ENCODE measurements around the gene PYCR2.
"Not testable (repeated sequence)": the region's sequence is repeated elsewhere in the genome, so short reads cannot be mapped to it uniquely, and the experiment has no call there.

The PYCR2 gene

DNA sequence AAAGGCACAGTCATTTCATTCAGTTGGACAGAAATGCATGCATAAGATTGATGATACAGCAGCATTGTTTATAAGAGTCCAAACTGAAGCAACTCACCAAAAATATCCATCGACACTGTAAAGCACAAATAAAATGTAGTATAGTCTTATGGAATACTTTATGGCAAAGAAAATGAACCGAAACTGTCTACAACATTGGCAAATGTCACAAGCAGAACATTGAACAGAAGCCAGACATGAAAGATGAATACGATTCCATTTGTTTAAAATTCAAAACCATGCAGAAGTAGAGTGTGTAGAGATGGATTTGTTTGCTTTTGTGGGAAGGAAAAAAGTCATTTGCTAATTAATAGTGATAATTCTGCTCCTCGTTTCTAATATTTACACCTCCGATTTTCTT, 27.6 kb downstream of the PYCR2 start:
- in situ Hi-C loops (cut with HindIII; ENCODE audit: low sequenced_read_pairs) = no loop called here

DNA sequence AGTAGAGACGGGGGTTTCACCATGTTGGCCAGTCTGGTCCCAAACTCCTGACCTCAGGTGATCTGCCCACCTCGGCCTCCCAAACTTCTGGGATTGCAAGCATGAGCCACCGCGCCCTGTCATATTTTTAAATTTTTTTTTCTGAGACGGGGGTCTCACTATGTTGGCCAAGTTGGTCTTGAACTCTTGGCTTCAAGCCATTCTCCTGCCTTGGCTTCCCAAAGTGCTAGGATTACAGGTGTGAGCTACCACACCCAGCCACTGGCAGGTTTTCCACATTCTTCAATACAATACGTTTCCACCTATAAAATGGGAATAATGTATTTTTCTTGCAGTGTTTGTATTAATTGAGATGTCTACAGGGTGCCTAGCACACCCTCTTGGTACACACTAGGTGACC, 31.7 kb downstream of the PYCR2 start:
- in situ Hi-C loops (cut with HindIII; ENCODE audit: low sequenced_read_pairs) = no loop called here

DNA sequence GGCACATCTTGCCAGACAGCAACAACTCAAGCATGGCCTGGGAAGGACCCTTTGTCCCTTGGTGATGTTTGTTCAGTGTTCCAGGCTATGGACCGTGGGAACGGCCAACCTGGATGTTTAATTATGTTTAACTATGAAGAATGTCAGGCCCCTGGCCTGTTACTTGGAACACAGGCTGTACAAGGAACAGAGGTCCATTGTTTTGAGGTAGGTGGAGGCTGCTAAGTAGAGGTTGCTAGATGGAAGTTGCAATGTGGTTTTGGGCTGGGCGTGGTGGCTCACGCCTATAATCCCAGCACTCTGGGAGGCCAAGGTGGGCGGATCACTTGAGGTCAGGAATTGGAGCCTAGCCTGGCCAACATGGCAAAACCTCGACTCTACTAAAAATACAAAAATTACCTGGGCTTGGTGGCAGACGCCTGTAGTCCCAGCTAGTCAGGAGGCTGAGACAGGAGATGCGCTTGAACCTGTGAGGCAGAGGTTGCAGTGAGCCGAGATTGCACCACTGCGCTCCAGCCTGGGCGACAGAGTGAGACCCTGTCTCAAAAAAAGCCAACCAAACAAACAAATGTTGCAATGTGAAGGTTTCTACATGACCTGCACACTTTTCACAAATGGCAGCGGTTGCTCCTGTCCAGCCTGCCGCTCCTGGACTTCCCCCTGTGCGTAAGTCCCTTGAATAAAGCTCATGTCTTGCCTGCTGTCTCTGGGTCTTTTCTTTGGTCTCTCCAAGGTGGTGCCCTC, 32.6 kb downstream of the PYCR2 start:
- in situ Hi-C loops (cut with HindIII; ENCODE audit: low sequenced_read_pairs) = no loop called here

- in situ Hi-C loops (cut with HindIII; ENCODE audit: low sequenced_read_pairs) = no loop called here
Observed at GRCh38 chr1:225890346-225891228, 33.5 kb downstream of the PYCR2 start.

DNA sequence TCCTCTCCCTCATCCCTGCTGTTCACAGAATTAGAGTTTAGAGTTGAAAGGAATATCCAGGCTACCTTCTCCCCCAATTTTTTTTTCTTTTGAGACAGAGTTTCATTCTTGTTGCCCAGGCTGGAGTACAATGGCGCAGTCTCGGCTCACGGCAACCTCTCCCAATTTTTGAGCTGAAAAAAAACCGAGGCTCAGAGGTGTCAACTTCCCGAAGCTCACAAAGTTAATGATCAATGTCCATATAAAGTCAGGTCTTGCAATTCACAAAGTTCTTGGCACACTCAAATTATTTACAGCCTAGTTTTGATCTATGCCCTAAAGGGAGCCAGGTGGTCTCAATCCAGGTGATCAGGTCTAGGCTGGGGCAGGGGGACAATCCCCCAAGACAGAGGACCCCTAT, 34.3 kb downstream of the PYCR2 start:
- in situ Hi-C loops (cut with HindIII; ENCODE audit: low sequenced_read_pairs) = no loop called here

- in situ Hi-C loops (cut with HindIII; ENCODE audit: low sequenced_read_pairs) = no loop called here
Observed at GRCh38 chr1:225888898-225889601, 35.0 kb downstream of the PYCR2 start, which contains the start of gene LEFTY1. TSS of gene LEFTY1 (minus strand) at chr1:225889146. CDS start at chr1:225889066, 80 bp downstream.

- in situ Hi-C loops (cut with HindIII; ENCODE audit: low sequenced_read_pairs) = no loop called here
Observed at GRCh38 chr1:225888289-225888897, 35.7 kb downstream of the PYCR2 start.

GRCh38 chr1:225887554-225888288, 36.3 kb downstream of the PYCR2 start:
- in situ Hi-C loops (cut with HindIII; ENCODE audit: low sequenced_read_pairs) = not testable (repeated sequence)

DNA sequence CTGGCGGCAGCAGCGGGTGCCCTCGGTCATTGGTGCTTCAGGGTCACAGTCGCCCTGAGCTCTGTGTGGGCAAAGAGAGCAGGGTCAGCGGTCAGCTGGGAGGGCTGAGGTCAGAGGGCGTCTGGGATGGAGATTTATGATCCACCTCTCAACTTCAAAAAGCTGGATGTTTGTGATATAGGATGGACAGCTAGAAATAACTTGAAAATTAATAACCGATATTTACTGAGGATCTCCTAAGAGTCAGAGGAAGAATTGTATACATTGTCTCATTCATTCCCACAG, 37.1 kb downstream of the PYCR2 start:
- in situ Hi-C loops (cut with HindIII; ENCODE audit: low sequenced_read_pairs) = no loop called here

DNA sequence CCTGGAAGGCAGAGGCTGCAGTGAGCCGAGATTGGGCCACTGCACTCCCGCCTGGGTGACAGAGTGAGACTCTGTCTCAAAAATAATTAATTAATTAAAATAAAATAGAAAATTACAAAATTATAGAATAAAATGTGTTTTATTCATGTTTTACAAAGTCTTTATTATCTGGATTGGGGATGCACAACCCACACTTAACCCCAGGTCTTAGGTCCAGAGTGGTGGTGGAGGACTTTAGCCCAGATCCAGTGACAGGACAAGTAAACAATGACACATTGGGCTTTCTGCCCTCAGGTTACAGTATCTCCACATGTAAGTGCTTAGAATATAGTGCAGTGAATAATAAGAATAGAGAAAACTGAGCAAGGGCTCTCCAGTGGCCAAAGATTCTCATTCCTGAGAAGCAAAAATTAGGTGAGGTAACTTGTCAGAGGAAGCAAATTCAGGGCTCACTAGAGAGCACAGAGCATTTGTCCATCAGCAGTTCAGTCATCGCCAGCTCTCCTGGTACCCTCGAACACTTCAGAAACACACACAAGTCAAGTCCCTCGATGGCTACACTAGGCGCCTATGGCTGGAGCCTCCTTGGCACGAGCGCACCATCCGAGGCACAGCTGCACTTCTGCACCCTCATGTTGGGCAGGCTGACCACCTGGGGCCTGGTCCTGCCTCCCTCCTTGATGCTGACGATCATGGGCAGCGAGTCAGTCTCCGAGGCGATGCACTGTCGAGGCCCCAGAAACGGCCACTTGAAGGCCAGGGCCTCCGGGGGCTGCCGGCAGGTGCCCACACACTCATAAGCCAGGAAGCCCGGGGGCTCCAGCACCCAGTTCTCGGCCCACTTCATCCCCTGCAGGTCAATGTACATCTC, 37.7 kb downstream of the PYCR2 start:
- in situ Hi-C loops (cut with HindIII; ENCODE audit: low sequenced_read_pairs) = no loop called here

- in situ Hi-C loops (cut with HindIII; ENCODE audit: low sequenced_read_pairs) = no loop called here
Observed at GRCh38 chr1:225885336-225885735, 38.7 kb downstream of the PYCR2 start.

- in situ Hi-C loops (cut with HindIII; ENCODE audit: low sequenced_read_pairs) = loop anchor here (5.0 kb wide), 1 partner anchor 39 kb away; the partner anchor contains the start of gene PYCR2
Observed at GRCh38 chr1:225883616-225884265, 40.3 kb downstream of the PYCR2 start.

DNA sequence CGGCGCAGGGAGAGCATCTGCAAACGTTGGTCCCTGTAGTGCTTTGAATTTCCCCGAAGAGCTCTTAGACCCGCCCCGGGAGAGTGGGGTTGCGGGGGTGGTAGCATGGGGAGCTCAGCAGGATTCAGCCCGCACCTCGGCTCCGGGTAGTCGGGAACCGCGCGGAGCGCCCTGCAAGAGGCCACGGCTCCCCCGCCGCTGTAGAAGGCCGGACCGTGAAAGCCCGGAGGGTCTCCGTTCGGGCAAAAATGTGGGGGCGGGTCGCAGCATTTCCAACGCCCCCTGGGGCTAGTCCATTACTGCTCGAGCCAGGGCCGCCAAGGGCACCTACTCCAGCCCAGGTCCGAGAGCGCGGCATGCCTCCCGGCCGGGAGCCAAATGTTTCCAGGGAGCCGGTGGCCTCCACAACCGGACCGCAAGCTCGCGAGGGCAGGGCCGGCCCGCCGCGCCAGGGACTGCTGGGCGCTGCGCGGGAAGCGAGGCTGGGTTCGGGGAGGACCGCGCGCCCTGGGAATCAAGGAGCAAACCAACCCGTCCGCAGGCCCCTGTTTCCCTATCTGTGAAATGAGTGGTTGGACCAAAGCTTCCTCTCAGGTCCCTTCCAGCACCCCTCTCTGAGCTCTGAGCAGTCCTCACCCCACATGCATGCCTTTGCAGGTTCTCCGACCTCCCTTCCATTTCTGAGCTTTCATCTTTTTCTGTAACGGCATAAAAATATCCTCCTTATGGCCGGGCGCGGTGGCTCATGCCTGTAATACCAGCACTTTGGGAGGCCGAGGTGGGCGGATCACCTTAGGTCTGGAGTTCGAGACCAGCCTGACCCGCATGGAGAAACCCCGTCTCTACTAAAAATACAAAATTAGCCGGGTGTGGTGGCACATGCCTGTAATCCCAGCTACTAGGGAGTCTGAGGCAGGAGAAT, 41.1 kb downstream of the PYCR2 start:
- in situ Hi-C loops (cut with HindIII; ENCODE audit: low sequenced_read_pairs) = loop anchor here (5.0 kb wide), 1 partner anchor 39 kb away; the partner anchor contains the start of gene PYCR2

GRCh38 chr1:225881959-225882693, 41.9 kb downstream of the PYCR2 start, which contains the start of gene TMEM63A:
TSS of gene TMEM63A (minus strand) at chr1:225882380. CDS start at chr1:225877580, 4,800 bp downstream.
- in situ Hi-C loops (cut with HindIII; ENCODE audit: low sequenced_read_pairs) = loop anchor here (5.0 kb wide), 1 partner anchor 40 kb away; the partner anchor contains the start of gene PYCR2

DNA sequence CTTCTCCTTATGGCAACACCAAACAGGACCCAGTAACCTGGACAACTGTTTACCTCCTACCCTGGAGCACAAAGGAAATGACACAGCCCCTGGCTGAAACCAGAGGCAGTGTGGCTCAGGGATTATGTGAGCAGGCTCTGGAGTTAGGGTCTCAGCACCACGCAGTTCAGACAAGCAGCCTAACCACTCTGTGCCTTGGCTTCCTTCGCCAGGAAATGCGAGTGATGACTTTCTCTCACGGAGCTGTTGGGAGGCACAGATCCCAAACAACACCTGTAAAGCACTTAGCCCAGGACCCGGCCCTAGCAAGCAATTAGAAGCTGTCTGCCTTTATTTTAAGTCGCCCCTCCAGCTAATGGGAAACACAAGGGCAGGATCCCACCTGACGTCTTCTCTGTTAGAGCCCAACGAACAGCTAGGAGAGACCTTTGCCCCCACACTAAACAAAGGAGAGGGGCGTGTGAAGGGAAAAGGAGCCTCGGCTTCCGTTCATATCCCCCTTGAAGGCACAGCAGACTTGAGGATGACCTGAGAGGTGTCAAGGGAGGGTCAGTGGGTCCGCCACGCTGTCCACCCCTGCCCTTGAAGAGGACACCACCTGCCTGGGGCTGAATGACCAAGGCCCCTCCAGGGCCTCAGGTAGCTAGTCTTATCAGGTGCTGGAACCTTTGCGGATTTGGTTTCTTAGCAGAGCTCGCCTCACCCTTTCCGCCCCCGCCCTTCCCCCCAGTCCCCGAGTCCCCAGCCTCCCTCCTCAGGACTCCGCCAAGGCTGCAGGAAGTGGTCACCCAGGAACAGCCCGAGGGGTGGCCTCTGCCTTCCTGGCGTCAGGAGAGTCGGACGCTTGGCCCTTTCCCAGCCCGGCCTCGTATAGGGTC, 42.7 kb downstream of the PYCR2 start:
- in situ Hi-C loops (cut with HindIII; ENCODE audit: low sequenced_read_pairs) = loop anchor here (5.0 kb wide), 1 partner anchor 41 kb away; the partner anchor contains the start of gene PYCR2

GRCh38 chr1:225880636-225881035, 43.4 kb downstream of the PYCR2 start:
- in situ Hi-C loops (cut with HindIII; ENCODE audit: low sequenced_read_pairs) = loop anchor here (5.0 kb wide), 1 partner anchor 42 kb away; the partner anchor contains the start of gene PYCR2
